Ectodermal cell (in vitro differentiated cells): ENCODE results near the gene C15orf61.
A peak's percentile ranks its signal among the peaks of the same experiment; 100 is the strongest.

Source experiments
- H3K27ac ChIP-seq: 2 replicates; pipeline ENCODE4 v1.7.0; 2013; ENCODE audit warnings: mild to moderate bottlenecking, low read depth, low read length; ENCODE audit not compliant: insufficient read depth, poor library complexity, severe bottlenecking
- H3K27me3 ChIP-seq: 2 replicates; pipeline ENCODE4 v1.7.0; 2013; ENCODE audit warnings: mild to moderate bottlenecking, low read length; ENCODE audit not compliant: insufficient read depth, control insufficient read depth, poor library complexity, severe bottlenecking
- H3K36me3 ChIP-seq: one replicate; pipeline ENCODE4 v1.7.0; 2013; ENCODE audit warnings: low read length; ENCODE audit not compliant: control insufficient read depth, insufficient read depth
- H3K4me1 ChIP-seq: one replicate; pipeline ENCODE4 v1.7.0; 2013; ENCODE audit warnings: low read length; ENCODE audit not compliant: control insufficient read depth, insufficient read depth
- H3K4me3 ChIP-seq: 2 replicates; pipeline ENCODE4 v1.7.0; 2013; ENCODE audit warnings: low read depth, low read length, control low read depth; ENCODE audit not compliant: insufficient read depth
- H3K9me3 ChIP-seq: 2 replicates; pipeline ENCODE4 v1.7.0; 2013; ENCODE audit warnings: mild to moderate bottlenecking, low read length, moderate library complexity; ENCODE audit not compliant: control insufficient read depth
- WGBS, 2 experiments: methylation state at CpG; one replicate each; pipeline ENCODE4 v1.1.7; 2013; ENCODE audit warnings: missing lambda C conversion rate in 2 of 2; 5-methylcytosine and 5-hydroxymethylcytosine counted together

The C15orf61 gene

GRCh38 chr15:67564021-67564967, 43.4 kb downstream of the C15orf61 start:
- WGBS, 2 experiments: 62 to 77% methylated on average over 2 of the region's 2 CpGs
- no peaks in the 10 kb centered on the region for H3K9me3 ChIP-seq
- no peaks in the 10 kb centered on the region for H3K36me3 ChIP-seq
- H3K4me3 ChIP-seq: no peak overlapping the region
- H3K27ac ChIP-seq: peak overlapping the region; percentile 41
- H3K27me3 ChIP-seq: no peaks in the 10 kb centered on the region
- H3K4me1 ChIP-seq: peaks cover 13% of the 10 kb centered on the region

GRCh38 chr15:67564968-67565345, 44.0 kb downstream of the C15orf61 start:
- peaks cover 13% of the 10 kb centered on the region for H3K4me1 ChIP-seq
- no peak overlapping the region for H3K4me3 ChIP-seq
- no peak overlapping the region for H3K27ac ChIP-seq
- WGBS, 2 experiments: 91 to 92% methylated on average over 3 of the region's 3 CpGs
- no peaks in the 10 kb centered on the region for H3K36me3 ChIP-seq
- no peaks in the 10 kb centered on the region for H3K9me3 ChIP-seq
- no peaks in the 10 kb centered on the region for H3K27me3 ChIP-seq

GRCh38 chr15:67569668-67570067, 48.7 kb downstream of the C15orf61 start:
- Histone ChIP-seq H3K9me3 (no peaks in the 10 kb centered on the region), H3K4me1 (peaks cover 6% of the 10 kb centered on the region), H3K4me3 (no peak overlapping the region), H3K36me3 (no peaks in the 10 kb centered on the region), H3K27me3 (no peaks in the 10 kb centered on the region), H3K27ac (no peak overlapping the region)
- 87 to 93% methylated on average over 3 of the region's 3 CpGs for WGBS, 2 experiments

- Histone ChIP-seq H3K4me1 (peaks cover 11% of the 10 kb centered on the region), H3K27me3 (no peaks in the 10 kb centered on the region), H3K36me3 (no peaks in the 10 kb centered on the region), H3K4me3 (no peak overlapping the region), H3K27ac (no peak overlapping the region), H3K9me3 (no peaks in the 10 kb centered on the region)
- 94% methylated on average over 4 of the region's 4 CpGs for WGBS, 2 experiments
Measured at GRCh38 chr15:67570875-67571647, 50.1 kb downstream of the C15orf61 start.

GRCh38 chr15:67571648-67572415, 50.9 kb downstream of the C15orf61 start:
- peaks cover 11% of the 10 kb centered on the region for H3K4me1 ChIP-seq
- WGBS, 2 experiments: 92 to 97% methylated on average over 5 of the region's 5 CpGs
- no peaks in the 10 kb centered on the region for H3K27me3 ChIP-seq
- no peak overlapping the region for H3K27ac ChIP-seq
- no peaks in the 10 kb centered on the region for H3K9me3 ChIP-seq
- H3K4me3 ChIP-seq: no peak overlapping the region
- no peaks in the 10 kb centered on the region for H3K36me3 ChIP-seq

- Histone ChIP-seq H3K36me3 (no peaks in the 10 kb centered on the region), H3K9me3 (no peaks in the 10 kb centered on the region), H3K4me1 (peaks cover 11% of the 10 kb centered on the region), H3K4me3 (no peak overlapping the region), H3K27me3 (no peaks in the 10 kb centered on the region), H3K27ac (no peak overlapping the region)
- WGBS, 2 experiments: 89 to 93% methylated on average over 3 of the region's 3 CpGs
Measured at GRCh38 chr15:67573194-67573593, 52.3 kb downstream of the C15orf61 start.

- no peak overlapping the region for H3K4me3 ChIP-seq
- WGBS, 2 experiments: 45 to 58% methylated on average over 4 of the region's 4 CpGs
- H3K36me3 ChIP-seq: no peaks in the 10 kb centered on the region
- no peaks in the 10 kb centered on the region for H3K27me3 ChIP-seq
- H3K27ac ChIP-seq: peak overlapping the region; percentile 58
- H3K9me3 ChIP-seq: no peaks in the 10 kb centered on the region
- peaks cover 11% of the 10 kb centered on the region for H3K4me1 ChIP-seq
Measured at GRCh38 chr15:67575039-67575502, 54.1 kb downstream of the C15orf61 start.

GRCh38 chr15:67578020-67578600, 57.2 kb downstream of the C15orf61 start:
- H3K27me3 ChIP-seq: no peaks in the 10 kb centered on the region
- no peak overlapping the region for H3K27ac ChIP-seq
- no peak overlapping the region for H3K4me3 ChIP-seq
- 92 to 93% methylated on average over 3 to 4 of the region's 4 CpGs for WGBS, 2 experiments
- no peaks in the 10 kb centered on the region for H3K9me3 ChIP-seq
- peaks cover 6% of the 10 kb centered on the region for H3K4me1 ChIP-seq
- H3K36me3 ChIP-seq: no peaks in the 10 kb centered on the region

GRCh38 chr15:67579164-67579563, 58.2 kb downstream of the C15orf61 start:
- no peaks in the 10 kb centered on the region for H3K9me3 ChIP-seq
- H3K4me3 ChIP-seq: no peak overlapping the region
- no peak overlapping the region for H3K27ac ChIP-seq
- H3K4me1 ChIP-seq: peaks cover 6% of the 10 kb centered on the region
- H3K27me3 ChIP-seq: no peaks in the 10 kb centered on the region
- 95 to 98% methylated on average over 5 of the region's 5 CpGs for WGBS, 2 experiments
- H3K36me3 ChIP-seq: no peaks in the 10 kb centered on the region
